Neutrophil (primary cell): ENCODE measurements around the gene ANO2.

Source experiments
- H3K27ac ChIP-seq: fragments of 200-600 bp; sonication (generic); 2 replicates; pipeline ENCODE4 v1.5.1; 2016; ENCODE audit warnings: mild to moderate bottlenecking, moderate library complexity
- H3K27me3 ChIP-seq: fragments of 200-600 bp; sonication (generic); 2 replicates; pipeline ENCODE4 v1.6.0; 2016; ENCODE audit warnings: mild to moderate bottlenecking
- H3K36me3 ChIP-seq: fragments of 200-600 bp; sonication (generic); 2 replicates; pipeline ENCODE4 v1.5.1; 2017
- H3K4me1 ChIP-seq, 2 experiments: fragments of 200-600 bp in 1 of 2; sonication (generic) in 1 of 2; 1 replicate in 1 of 2; 2 replicates in 1 of 2; pipeline versions ENCODE4 v1.5.1 to v1.6.1; 2013 to 2016; ENCODE audit warnings: low read depth in 1 of 2, low read length in 1 of 2, mild to moderate bottlenecking in 1 of 2, moderate library complexity in 1 of 2; ENCODE audit not compliant: control insufficient read depth in 1 of 2, insufficient read depth in 1 of 2
- H3K4me3 ChIP-seq, 2 experiments: fragments of 200-600 bp in 1 of 2; sonication (generic) in 1 of 2; 1 replicate in 1 of 2; 2 replicates in 1 of 2; pipeline ENCODE4 v1.5.1; 2013 to 2016; ENCODE audit warnings: low read depth in 1 of 2, low read length in 1 of 2, mild to moderate bottlenecking in 1 of 2, moderate library complexity in 1 of 2
- H3K9me3 ChIP-seq: fragments of 200-600 bp; sonication (generic); 2 replicates; pipeline ENCODE4 v1.5.1; 2016
- CTCF ChIP-seq: fragments of 200-600 bp; sonication (generic); IDR thresholded peaks from 2 replicates; pipeline ENCODE4 v1.5.1; 2016; ENCODE audit warnings: antibody characterized with exemption

ANO2 gene

DNA sequence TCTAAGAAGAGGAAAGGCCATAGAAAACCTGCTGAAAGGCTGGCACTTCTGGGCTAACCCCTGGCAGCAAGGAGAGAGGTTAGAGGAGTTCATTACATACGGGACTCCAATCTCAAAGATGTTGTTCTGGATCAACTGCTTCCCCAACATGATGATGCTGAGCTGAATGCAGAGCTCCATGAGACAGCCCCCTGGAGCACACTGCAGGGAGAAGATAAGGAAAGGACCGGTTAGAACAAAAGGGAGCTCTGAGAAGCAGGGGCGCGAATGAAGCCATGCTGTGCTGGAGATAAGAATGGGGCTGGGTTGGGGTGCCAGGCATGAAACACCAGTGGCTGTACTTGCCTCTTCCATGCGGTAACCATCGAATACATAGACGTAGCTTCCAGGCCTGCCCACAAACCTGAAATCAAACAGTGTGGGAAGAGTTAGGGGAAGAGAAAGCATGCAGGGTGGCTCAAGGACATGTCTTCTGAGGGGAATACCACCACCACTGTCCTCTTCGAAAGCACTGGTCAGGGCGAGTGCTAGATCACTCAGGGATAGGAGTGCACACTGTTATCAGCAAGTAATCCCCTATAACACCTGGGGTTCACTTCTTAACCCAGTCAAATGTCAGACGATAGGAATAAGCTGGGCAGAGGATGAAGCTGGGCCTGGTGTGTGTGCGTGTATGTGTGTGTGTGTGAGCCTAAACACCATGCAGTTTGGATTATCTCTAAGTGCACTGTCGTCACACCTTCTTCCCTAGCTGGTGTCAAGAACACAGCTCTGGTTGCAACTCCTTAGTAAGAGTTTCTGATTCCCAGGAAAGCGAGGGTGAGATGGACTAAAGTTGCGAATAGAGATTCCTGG is 332.3 kb downstream of the ANO2 start:
- no peak for TF ChIP-seq CTCF
- Histone ChIP-seq H3K4me3 (no peak overlapping the region), H3K36me3 (no peaks in the 10 kb centered on the region), H3K9me3 (no peaks in the 10 kb centered on the region), H3K4me1 (no peaks in the 10 kb centered on the region), H3K27me3 (no peaks in the 10 kb centered on the region), H3K27ac (no peak overlapping the region)

DNA sequence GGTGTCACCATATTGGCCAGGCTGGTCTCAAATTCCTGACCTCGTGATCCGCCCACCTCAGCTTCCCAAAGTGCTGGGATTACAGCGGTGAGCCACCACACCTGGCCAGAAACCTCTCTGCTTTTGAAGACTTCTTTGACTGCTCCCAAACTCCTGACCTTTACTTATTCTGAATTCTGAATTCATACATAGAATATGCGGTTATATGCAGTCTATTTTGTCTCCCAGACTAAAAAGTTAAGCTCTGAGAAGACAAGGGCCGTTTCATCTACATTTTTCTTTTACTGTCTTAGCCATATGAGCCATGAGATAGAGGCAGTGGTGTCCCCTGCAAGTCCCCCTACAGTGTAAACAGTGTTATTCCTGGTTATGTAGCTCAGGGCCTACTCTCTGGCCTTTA is 333.9 kb downstream of the ANO2 start:
- Histone ChIP-seq H3K4me1 (no peaks in the 10 kb centered on the region), H3K9me3 (no peaks in the 10 kb centered on the region), H3K36me3 (no peaks in the 10 kb centered on the region), H3K4me3 (no peak overlapping the region), H3K27ac (no peak overlapping the region), H3K27me3 (no peaks in the 10 kb centered on the region)
- TF ChIP-seq CTCF = no peak

DNA sequence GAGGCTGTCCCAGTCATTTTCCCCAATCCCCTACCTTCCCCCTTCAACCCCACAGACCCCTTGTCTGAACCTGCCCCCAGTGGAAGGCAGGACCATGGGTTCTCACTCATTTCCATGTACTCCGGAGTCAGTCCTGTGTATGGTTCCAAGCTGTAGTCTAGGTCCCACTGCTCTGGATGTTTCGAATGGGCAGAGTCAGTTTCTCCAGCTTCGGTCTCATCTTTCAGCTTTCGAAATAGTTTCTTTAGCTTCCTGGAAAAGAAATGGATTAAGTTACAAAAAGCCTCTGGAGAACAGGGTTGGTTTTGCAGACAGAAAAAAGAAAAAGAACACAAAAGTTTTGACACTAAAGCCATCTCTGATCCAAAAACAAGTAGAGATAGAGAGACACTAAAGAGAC is 345.7 kb downstream of the ANO2 start:
- Histone ChIP-seq H3K27ac (no peak overlapping the region), H3K4me3 (no peak overlapping the region)

DNA sequence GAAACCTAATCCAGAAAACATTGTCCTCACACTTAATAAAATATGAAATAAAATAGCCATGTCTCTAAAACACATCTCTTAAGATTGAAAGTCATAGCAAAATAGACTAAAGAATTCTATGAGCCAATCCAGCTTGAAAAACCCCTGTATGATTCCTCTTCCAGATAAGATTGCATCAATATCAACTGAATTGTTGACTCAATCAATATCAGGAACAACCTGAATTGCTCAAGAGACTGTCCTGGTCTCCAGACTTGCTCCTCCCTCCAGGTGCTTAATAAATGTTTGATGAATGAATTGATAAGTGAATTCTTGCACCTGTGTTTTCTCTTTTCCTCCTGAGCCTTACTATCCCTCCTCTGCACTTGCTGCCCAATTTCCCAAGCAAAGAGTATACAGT is 351.1 kb downstream of the ANO2 start:
- no peak for TF ChIP-seq CTCF
- H3K36me3 ChIP-seq = no peaks in the 10 kb centered on the region
- no peak overlapping the region for H3K4me3 ChIP-seq
- no peaks in the 10 kb centered on the region for H3K9me3 ChIP-seq
- no peaks in the 10 kb centered on the region for H3K4me1 ChIP-seq
- no peak overlapping the region for H3K27ac ChIP-seq
- H3K27me3 ChIP-seq = no peaks in the 10 kb centered on the region

More for the DNA sequence above, 345.7 kb downstream of the ANO2 start:
- no peaks in the 10 kb centered on the region for H3K9me3 ChIP-seq
- no peaks in the 10 kb centered on the region for H3K36me3 ChIP-seq
- no peaks in the 10 kb centered on the region for H3K4me1 ChIP-seq
- no peak for TF ChIP-seq CTCF
- peaks cover 6% of the 10 kb centered on the region for H3K27me3 ChIP-seq

- no peak for TF ChIP-seq CTCF
- Histone ChIP-seq H3K36me3 (no peaks in the 10 kb centered on the region), H3K4me1 (no peaks in the 10 kb centered on the region), H3K27ac (no peak overlapping the region), H3K27me3 (no peaks in the 10 kb centered on the region), H3K4me3 (no peak overlapping the region), H3K9me3 (no peaks in the 10 kb centered on the region)
Measured at GRCh38 chr12:5593086-5593485, 352.0 kb downstream of the ANO2 start.
